ENCODE measurements around the gene BCORL1.

The BCORL1 gene

DNA sequence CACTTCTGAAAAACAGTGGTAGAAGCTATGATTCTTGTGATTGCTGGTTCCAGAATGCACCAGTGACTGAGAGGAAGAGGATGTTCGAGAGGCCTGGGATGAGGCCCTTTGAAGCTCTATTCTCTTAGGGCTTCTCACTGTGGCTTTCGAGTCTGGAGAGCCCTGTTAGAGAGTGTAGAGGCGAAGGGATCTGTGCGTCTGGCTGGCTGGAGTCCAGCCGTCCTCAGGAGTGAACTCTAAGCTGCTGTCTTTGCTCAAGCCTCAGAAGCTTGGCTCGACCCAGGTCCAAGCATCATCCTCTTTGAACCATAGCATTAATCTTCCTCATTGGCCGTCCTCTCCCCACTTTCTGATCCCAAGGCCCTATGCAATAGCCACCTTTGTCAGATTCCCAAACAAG lies 76.2 kb downstream of the BCORL1 start:
- DNase-seq: peak in 1 of 56 donors; percentile 1

DNA sequence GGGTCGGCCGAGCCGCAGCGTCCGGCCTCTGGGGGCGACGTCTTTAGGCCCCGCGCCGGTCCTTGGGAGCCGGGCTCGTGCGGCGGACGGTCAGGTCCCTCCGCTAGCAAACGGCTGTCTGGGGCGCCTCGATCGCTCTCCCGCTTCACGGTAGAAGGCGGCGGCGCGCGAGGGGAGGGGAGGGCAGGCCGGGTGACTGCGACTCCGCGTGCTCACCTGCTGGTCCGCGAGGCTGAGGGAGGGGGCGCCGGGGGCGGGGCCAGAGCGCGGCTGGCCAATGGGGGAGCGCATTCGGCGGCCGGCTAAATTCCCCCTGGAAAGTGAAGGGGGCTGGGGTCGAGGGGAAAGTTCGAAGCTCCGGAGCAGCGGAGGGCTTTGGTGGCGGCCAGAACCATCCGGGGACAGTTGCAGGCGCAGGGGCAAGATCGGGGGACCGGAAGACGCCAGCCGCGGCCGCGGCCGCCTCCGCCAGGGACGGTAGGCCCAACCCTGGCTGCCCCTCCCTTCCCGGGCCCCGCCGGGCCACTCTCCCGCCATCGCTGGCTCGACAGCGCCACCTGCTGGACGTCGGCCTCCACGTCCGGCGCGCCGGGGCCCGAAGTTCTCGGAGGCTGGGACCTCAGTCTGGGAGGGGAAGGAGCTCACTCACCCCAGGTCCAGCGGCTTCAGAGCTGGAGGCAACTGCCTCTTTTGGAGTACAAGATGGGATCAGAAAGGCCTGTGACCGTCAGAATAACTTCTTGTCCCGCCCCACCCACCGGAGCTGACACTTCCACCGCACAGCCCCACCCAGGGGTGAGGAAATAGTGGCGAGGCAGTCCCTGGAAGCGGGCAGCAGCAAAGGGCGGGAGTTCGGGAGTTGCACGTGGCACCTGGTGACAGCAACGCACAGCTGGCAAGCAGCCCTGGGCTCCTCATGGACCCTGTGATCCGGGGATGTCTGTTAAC lies 78.0 kb downstream of the BCORL1 start:
- DNase-seq: peak in 54 of 56 donors; percentile 2 to 84 (median 44)

DNA sequence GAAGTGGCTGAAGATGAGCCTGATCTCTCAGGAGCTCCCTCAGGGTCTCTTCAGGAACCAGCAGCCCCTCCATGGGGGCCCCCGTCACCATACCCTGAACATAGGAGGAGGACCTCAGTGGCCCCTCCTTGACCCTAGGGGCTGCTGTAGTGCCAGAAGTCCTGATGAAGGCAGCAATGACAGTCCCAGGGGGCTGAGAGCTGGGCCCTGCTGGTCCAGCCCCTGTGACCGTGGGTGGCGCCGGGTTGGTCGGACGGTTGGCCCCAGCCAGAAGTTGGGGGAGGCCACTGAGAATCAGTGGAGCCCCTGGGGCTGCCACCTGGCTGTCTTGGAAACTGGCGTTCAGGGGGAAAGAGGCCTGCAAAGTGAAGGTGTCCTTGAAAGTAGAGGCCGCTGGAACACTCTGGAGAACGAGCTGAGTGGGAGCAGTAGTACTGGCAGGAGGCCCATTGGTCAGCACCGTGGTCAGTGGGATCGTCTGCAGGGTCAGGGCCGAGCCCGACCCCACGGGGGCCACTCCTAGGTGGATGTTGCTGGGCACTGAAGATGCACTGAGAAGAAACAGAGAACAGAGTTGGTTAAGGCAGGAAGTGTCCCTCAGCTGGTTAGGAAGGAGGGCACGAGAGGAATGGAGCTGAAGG lies 84.7 kb downstream of the BCORL1 start:
- DNase-seq: no peak

DNA sequence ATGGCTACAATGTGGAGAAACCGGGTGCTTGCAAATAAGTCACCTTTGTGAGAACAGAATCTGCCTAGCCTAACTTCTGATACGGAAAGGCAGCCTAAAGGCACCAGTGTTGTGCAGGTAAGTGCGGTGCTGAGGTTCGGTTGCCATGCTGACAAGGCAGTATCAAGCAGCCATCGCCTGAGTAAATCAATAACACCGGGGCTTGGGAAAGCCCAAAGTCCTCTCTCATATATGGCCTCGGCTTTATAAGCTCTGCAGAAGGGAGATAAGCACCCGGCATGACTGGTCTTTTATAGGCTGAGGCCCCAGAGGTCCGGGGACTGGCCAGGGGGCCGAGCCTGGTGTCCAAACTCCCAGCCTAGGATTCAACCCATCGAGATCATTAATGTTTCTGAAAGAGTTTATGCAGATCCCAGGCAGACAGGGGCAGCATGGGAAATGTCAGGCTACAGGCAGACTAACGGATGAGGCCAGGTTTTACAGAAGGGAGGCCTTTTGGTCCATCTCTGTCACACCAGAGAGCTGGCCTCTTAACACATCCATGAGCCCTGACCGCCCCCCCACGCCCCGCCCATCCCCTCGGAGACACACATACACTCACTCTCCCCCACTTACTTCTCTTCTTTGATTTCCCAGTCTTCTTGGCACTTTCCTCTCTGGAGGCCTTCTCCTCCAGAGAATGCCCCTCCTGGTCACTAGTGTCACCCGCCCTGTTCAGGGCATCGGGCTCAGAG lies 89.3 kb downstream of the BCORL1 start:
- DNase-seq: no peak

DNA sequence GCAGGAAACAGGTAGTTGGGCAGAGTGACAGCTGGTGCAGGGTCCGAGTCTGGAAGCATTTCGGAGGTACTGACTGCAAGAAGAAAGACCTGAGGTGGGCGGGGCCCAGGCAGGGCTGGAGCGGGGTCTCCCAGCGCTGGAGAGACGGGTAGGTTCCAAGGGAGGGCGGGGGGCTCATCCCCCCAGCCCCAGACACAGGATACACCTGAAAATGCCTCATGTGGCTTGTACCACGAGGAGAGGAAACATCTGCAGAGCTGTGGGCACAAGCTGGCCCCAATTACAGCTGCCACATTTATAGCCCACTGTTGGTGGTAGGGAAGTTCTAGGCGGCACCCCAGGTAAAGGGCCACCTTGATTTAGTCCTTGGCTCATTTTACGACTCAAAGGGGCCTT lies 89.9 kb downstream of the BCORL1 start:
- no peak for DNase-seq

DNA sequence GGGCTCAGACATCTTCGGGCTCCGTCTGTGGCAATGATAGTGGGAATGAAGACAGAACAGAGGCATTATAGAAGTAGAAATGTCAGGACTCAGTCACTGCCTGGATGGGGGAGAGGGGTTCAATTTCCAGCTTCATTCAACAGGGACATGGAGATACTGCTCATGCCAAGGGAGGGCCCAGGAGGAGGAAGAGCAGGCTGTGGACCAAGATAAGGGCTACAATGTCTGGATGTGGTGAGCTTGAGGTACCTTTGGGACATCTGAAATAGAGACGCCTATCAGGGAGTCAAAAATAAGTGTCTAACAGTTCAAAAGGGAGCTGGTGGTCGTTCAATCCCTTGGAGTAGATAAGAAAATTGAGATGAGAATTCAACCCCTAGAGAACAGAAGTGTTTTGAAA lies 93.3 kb downstream of the BCORL1 start:
- DNase-seq: no peak

DNA sequence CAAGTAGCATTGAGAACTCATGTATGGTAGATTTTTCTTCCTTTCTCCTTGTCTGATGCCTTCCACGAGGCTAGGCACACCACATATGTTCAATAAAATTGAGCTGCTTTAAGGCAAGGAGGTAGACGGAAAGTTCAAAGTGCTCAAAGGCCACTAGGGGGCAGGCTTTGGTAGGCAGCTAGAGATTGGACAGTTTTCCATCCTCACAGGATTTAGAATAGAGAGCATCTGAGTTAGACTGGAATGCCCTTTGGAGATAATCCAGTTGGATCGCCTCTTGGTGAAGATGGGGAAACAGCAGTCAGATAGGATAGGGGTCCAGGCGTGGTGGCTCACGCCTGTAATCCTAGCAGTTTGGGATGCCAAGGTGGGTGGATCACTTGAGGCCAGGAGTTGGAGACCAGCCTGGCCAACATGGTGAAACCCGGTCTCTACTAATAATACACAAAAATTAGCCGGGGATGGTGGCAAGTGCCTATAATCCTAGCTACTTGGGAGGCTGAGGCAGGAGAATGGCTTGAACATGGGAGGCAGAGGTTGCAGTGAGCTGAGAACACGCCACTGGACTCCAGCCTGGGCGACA lies 97.5 kb downstream of the BCORL1 start:
- peak in 42 of 56 donors; percentile 0 to 73 (median 14) for DNase-seq

DNA sequence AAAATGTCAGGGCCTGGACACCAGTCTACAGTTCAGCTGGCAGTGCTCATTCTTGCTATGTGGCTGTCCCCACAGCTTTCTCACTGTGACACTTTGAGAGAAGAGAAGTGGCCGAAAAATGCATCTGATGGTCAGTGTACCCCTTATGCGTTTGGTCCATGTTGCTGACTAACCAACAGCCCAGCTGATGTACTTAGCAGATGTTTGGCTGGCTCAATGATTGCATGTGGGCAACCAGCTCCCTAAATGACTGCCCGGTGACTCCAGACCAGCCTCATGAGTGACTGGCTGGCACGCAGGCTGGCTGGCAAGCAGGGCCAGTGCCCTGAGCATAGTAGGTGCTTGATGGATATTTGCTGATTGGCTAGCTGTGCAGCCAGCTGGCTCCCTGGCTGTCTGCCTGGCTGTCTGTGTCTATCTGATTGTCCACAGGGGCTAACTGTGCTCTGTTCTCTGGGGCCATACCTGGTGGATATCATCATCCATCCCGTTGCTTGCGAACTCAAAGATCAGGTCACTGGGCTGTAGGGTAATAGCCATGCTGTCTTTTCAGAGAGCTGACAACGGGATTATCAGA lies 98.4 kb downstream of the BCORL1 start:
- peak in 1 of 56 donors; percentile 5 for DNase-seq

DNA sequence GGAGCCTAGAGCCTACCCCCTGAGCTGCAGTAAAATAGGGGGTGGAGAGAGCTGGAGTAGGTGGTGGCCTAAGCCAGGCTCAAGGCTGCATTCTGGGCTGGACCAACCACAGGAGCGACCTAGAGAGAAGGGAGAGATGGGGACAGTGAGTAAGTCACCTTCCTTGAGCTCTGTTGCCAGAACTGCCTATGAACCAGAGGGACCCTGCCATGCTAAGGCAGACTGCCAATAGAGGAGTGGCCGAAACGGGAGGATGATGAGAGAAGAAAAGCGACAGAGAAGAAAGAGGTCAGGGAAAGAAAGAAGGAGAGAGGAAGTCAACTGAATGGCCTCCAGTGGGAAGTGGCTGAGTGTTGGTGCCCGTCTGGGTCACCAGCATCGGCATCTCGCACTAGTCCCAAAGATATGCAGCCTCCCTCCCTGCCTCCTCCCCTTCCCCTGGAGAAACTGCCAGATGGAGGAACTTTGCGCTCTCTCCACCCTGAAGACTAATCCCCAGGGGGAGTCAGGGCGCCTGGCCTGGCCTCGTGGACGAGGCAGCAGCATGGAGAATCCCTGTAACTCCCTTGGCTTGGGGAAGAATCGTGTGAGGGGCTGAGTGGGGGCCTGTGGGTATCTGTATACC lies 99.1 kb downstream of the BCORL1 start:
- no peak for DNase-seq

DNA sequence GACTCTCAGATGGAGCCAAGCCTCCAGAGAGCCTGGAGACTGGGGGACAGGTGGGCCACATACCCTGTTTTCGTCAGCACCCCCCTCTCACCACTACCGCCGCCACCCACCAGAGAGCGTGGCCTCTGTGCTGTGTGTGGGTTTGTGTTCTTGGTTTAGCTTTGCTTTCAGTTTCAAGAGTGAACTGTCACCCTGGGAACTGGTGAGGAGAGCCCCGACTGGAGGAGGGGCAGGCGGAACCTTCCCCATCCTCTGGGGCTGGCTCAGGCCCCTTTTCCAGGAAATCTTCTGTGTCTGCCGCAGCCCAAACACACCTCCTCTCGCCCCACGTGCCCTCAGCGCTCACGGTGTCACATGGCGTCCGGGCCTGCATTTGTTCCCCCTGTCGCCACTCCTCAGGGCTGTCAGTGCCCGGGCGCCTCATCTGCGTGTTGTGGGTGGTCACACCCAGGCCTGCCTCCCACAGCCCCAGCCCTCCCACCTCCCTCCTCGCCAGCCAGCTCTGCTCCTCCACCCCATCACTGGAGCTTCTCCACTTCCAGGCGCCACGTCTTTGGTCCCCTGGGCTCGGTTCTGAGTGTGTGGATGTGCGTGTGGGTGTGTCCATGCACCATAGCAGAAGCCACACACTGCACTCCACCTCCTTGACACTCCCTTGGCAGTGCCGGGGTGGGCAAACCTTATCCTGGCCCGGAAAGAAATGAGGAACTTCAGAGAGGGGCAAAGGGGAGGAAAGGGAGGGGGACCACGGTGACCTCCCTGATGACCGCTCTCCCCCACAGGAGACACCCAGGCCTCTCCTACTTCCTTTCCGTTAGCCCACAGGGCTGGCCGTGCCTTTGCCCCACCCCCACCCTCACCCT lies 100.0 kb downstream of the BCORL1 start:
- DNase-seq: peak in 1 of 56 donors; percentile 0

DNA sequence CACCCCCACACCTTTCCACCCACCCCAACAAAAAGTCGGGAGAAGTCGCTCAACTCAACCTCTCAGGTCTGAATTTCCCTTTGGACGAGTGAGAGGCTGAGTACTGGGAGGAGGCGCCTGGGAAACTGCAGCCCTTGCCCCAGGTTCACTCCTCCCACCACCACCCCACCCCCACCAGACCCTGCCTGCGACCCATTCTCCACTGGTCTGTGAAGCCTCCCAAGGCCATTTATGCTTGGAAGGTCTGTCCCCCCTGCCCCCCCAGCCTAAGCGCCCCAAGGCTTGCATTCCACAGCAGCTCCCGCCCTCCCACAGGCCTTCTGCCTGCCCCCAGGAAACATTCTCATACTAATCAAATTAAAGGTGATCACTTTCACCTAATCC lies 100.7 kb downstream of the BCORL1 start:
- no peak for DNase-seq

DNA sequence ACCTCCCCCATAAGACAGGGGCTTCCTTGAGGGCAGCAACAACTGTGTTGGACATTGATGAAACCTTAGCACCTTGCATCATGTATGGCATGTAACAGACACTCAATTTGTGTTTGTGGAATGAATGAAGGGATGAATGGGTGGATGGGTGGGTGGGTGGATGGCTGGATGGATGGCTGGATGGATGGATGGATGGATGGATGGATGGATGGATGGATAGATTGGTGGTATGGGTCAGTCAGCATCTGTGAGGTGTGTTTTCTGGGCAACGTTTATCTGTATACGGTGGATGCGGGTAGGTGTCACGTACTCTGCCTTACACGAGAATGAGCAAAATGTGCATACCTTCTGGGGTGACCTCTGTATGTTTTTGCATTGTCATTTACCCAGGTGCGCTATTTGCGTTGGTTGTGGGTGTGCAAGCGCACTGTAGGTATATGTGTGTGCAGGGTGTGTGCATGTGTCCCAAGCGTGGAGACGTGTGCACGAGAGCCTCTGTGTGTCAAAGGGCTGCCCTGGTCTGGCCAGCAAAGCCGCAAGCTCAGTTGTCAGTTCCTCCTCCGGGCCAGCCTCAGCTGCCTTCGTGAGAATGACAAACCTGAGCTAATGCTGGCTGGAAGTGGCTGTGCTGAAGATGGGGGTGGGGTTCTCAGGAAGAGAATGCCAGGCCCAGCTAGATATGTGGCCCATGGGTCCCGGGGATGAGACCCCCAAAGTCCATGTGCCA lies 101.4 kb downstream of the BCORL1 start:
- no peak for DNase-seq

DNA sequence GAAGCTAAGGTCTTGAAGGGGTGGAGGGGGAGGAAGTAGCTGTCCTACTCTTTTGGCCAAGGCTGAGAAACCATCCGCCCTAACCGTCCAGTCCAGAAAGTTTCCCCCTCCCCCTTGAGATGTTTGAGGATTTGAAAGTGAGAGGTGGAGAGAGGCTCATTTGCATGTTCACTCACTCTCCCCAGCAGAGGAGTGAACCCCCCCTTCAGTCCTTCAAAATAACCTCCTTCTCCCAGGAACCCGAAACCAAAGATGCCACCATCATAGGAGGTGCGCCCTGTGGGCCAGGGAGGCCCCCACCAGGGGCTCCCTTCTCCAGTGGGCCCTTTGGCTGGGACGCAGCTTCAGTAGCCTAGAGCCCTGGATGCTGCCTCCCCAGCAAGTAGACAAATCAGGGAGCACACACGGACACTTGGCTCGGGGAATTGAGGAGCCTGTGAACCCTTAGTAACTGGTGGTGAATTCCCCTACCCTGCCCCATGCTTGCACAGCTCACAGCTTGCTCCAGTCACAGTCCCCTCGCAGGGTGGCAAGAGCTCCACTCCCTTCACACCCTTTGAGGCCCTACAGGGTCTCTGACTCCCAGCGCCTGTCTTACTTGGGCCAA lies 102.3 kb downstream of the BCORL1 start:
- no peak for DNase-seq

DNA sequence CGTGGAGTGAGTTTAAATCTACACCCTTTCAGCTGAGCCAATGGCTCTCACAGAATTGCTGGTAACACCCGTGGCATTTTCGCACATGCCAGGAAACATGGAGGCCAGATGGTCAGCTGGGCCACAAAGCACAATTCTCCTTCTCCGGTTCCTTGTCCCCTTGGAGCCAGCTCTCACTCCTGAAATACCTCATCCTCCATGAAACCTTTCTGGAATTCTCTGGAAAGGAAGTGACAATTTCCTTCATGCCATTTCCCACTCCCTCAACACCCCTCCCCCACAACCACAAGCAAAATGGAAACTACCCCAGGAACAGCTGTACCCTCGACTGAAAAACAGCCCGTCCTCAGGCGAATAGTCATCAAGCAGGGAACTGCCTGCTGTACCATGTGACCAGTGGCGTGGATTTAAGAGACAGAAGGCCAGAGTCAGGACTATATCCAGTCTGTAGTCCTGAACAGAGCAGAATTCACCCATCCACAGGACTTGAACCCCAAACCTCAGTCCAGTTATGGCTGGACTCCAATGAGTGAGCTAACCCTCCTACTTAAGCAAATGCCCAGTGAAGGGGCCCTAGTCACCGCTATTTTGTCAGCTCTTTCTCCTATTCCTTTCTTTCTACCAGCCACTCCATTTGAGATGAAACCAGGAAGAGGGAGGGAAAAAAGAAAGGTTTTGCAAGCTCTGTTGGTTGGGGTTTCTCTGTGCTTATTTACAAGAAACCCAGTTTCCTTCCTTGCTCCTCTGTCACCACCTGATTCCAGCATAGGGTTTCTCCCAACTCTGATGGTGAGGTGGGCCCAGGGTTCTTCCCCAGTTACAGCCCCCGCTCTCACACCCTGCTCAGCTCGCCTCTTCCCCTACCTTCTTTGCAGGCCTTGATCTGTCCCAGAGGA lies 103.4 kb downstream of the BCORL1 start:
- no peak for DNase-seq

DNA sequence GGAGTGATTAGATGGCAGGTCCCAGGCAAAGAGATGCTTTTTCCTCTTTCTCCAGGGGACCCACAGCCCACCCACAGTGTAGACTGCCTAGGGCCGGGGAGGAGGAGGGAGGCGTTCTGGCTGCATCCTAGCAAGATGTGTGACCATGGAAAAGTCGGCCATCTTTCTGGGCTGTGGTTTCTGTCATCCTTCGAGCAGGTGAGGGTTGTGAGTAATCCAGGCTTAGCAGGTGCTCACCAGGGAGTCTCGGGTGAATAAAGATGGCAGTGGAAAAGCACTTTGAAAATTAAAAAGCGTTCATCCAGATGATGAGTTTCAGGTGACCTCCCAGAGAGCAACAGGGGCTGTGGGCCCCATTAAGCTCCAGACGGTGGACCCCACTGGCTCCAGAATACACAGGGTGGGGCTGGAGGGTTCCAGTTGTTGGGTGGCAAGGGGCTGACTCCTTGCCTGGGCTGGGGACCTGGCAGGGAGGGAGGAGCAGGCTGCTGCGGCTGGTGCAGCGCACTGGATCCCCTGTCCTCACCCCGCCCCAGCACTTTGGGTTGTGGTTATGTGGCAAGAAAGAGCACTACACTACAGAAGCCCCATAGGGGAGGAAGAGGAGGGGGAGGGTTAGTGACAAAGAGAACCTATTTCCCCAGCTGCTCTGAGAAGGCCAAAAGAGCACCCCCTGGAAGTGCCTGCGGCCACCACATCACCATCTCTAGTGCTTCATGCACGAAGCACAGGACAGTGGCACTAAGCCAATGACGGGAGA lies 104.2 kb downstream of the BCORL1 start:
- DNase-seq: no peak

DNA sequence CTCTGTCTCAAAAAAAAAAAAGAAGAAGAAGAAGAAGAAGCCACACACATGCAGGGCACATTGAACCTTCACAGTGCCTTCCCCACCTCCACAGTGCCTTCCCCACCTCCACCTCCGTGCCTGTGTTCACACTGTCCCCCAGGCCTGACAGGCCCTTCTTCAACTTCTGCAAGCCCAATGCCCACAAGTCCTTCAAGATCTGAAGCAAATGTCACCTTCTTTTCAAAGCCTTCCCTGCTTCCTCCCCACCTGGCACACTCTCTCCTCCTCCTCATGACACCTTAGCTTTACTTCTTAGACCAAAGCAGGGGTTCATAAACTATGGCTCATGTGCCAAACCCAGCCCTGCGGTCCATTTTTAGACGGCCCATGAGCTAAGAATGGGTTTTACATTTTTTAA lies 107.9 kb downstream of the BCORL1 start:
- DNase-seq: no peak
